ENCODE data around the gene PACSIN3.

Gene PACSIN3

GRCh38 chr11:47136921-47137320 is 49.3 kb downstream of the PACSIN3 start:
- no peak overlapping the region for H3K27ac ChIP-seq (ENCODE audit: low read length)
- no peak for ATAC-seq (ENCODE audit: insufficient read depth, low read depth)
- no peaks in the 10 kb centered on the region for H3K79me2 ChIP-seq (ENCODE audit: insufficient read depth, low read length)
- H3K4me3 ChIP-seq (ENCODE audit: low read depth in 1 of 2, low read length in 2 of 2), result no peak overlapping the region
- no peaks in the 10 kb centered on the region for H4K20me1 ChIP-seq (ENCODE audit: insufficient read depth, low read length)
- TF ChIP-seq EZH2 (IDR thresholded peaks at IDR 0.05; ENCODE audit: borderline replicate concordance, low read depth, low read length, severe bottlenecking), result no peak
- TF ChIP-seq CTCF (IDR thresholded peaks at IDR 0.05; ENCODE audit: borderline replicate concordance, extremely low read depth, low read length, poor library complexity, severe bottlenecking), result no peak
- H2AFZ ChIP-seq (ENCODE audit: low read depth, low read length), result no peak overlapping the region
- H3K36me3 ChIP-seq (ENCODE audit: insufficient read depth, low read length), result peaks cover 15% of the 10 kb centered on the region
- H3K4me1 ChIP-seq (ENCODE audit: insufficient read depth, low read length), result no peaks in the 10 kb centered on the region
- H3K4me2 ChIP-seq (ENCODE audit: insufficient read depth, low read length), result no peak overlapping the region
- H3K9me3 ChIP-seq (ENCODE audit: insufficient read depth, low read length, severe bottlenecking), result no peaks in the 10 kb centered on the region
- DNase-seq, result no peak
- H3K27me3 ChIP-seq (ENCODE audit: insufficient read depth, low read length, poor library complexity), result no peaks in the 10 kb centered on the region
- no peak overlapping the region for H3K9ac ChIP-seq (ENCODE audit: low read depth, low read length)

GRCh38 chr11:47136327-47136726 is 49.9 kb downstream of the PACSIN3 start:
- H3K36me3 ChIP-seq (ENCODE audit: insufficient read depth, low read length), result peaks cover 15% of the 10 kb centered on the region
- no peaks in the 10 kb centered on the region for H4K20me1 ChIP-seq (ENCODE audit: insufficient read depth, low read length)

GRCh38 chr11:47132981-47133380 is 53.3 kb downstream of the PACSIN3 start:
- Histone ChIP-seq H3K4me3 (ENCODE audit: low read depth in 1 of 2, low read length in 2 of 2) (no peak overlapping the region), H3K4me2 (ENCODE audit: insufficient read depth, low read length) (no peak overlapping the region), H3K27ac (ENCODE audit: low read length) (no peak overlapping the region), H2AFZ (ENCODE audit: low read depth, low read length) (no peak overlapping the region), H3K9me3 (ENCODE audit: insufficient read depth, low read length, severe bottlenecking) (no peaks in the 10 kb centered on the region), H3K9ac (ENCODE audit: low read depth, low read length) (no peak overlapping the region), H3K79me2 (ENCODE audit: insufficient read depth, low read length) (no peaks in the 10 kb centered on the region), H3K36me3 (ENCODE audit: insufficient read depth, low read length) (peaks cover 8% of the 10 kb centered on the region; the same call in 1 of the 2 replicates), H4K20me1 (ENCODE audit: insufficient read depth, low read length) (no peaks in the 10 kb centered on the region), H3K27me3 (ENCODE audit: insufficient read depth, low read length, poor library complexity) (no peaks in the 10 kb centered on the region), H3K4me1 (ENCODE audit: insufficient read depth, low read length) (no peaks in the 10 kb centered on the region)
- no peak for ATAC-seq (ENCODE audit: insufficient read depth, low read depth)
- no peak for TF ChIP-seq CTCF (IDR thresholded peaks at IDR 0.05; ENCODE audit: borderline replicate concordance, extremely low read depth, low read length, poor library complexity, severe bottlenecking)
- no peak for TF ChIP-seq EZH2 (IDR thresholded peaks at IDR 0.05; ENCODE audit: borderline replicate concordance, low read depth, low read length, severe bottlenecking)
- DNase-seq, result no peak

More at GRCh38 chr11:47136327-47136726, 49.9 kb downstream of the PACSIN3 start:
- ATAC-seq (ENCODE audit: insufficient read depth, low read depth), result no peak
- H3K4me1 ChIP-seq (ENCODE audit: insufficient read depth, low read length), result no peaks in the 10 kb centered on the region
- no peaks in the 10 kb centered on the region for H3K9me3 ChIP-seq (ENCODE audit: insufficient read depth, low read length, severe bottlenecking)
- TF ChIP-seq EZH2 (IDR thresholded peaks at IDR 0.05; ENCODE audit: borderline replicate concordance, low read depth, low read length, severe bottlenecking) (no peak), CTCF (IDR thresholded peaks at IDR 0.05; ENCODE audit: borderline replicate concordance, extremely low read depth, low read length, poor library complexity, severe bottlenecking) (no peak)
- H3K4me2 ChIP-seq (ENCODE audit: insufficient read depth, low read length), result no peak overlapping the region
- H2AFZ ChIP-seq (ENCODE audit: low read depth, low read length), result no peak overlapping the region
- H3K27ac ChIP-seq (ENCODE audit: low read length), result no peak overlapping the region
- no peak overlapping the region for H3K9ac ChIP-seq (ENCODE audit: low read depth, low read length)
- no peak for DNase-seq
- no peak overlapping the region for H3K4me3 ChIP-seq (ENCODE audit: low read depth in 1 of 2, low read length in 2 of 2)
- no peaks in the 10 kb centered on the region for H3K27me3 ChIP-seq (ENCODE audit: insufficient read depth, low read length, poor library complexity)
- H3K79me2 ChIP-seq (ENCODE audit: insufficient read depth, low read length), result no peaks in the 10 kb centered on the region

GRCh38 chr11:47132490-47132889 is 53.7 kb downstream of the PACSIN3 start:
- ATAC-seq (ENCODE audit: insufficient read depth, low read depth) (no peak), DNase-seq (no peak)
- no peaks in the 10 kb centered on the region for H3K79me2 ChIP-seq (ENCODE audit: insufficient read depth, low read length)
- no peaks in the 10 kb centered on the region for H3K4me1 ChIP-seq (ENCODE audit: insufficient read depth, low read length)
- peaks cover 3% of the 10 kb centered on the region; the same call in 1 of the 2 replicates for H3K36me3 ChIP-seq (ENCODE audit: insufficient read depth, low read length)
- no peak overlapping the region for H3K4me2 ChIP-seq (ENCODE audit: insufficient read depth, low read length)
- no peak overlapping the region for H3K9ac ChIP-seq (ENCODE audit: low read depth, low read length)
- TF ChIP-seq EZH2 (IDR thresholded peaks at IDR 0.05; ENCODE audit: borderline replicate concordance, low read depth, low read length, severe bottlenecking), result no peak
- TF ChIP-seq CTCF (IDR thresholded peaks at IDR 0.05; ENCODE audit: borderline replicate concordance, extremely low read depth, low read length, poor library complexity, severe bottlenecking), result no peak
- no peak overlapping the region for H2AFZ ChIP-seq (ENCODE audit: low read depth, low read length)
- H3K27me3 ChIP-seq (ENCODE audit: insufficient read depth, low read length, poor library complexity), result no peaks in the 10 kb centered on the region
- H3K4me3 ChIP-seq (ENCODE audit: low read depth in 1 of 2, low read length in 2 of 2), result no peak overlapping the region
- H3K9me3 ChIP-seq (ENCODE audit: insufficient read depth, low read length, severe bottlenecking), result no peaks in the 10 kb centered on the region
- no peaks in the 10 kb centered on the region for H4K20me1 ChIP-seq (ENCODE audit: insufficient read depth, low read length)
- no peak overlapping the region for H3K27ac ChIP-seq (ENCODE audit: low read length)

Measured in DND-41 (cell line).